KMS-11 (cell line): ENCODE measurements around the gene POU2F1.

Source experiments
- H2AFZ ChIP-seq: fragments of 200-600 bp; sonication (generic); 2 replicates; pipeline ENCODE4 v1.6.1; 2016; ENCODE audit warnings: antibody characterized with exemption, mixed run types, low read depth
- H3K27ac ChIP-seq: fragments of 200-600 bp; sonication (generic); 2 replicates; pipeline ENCODE4 v1.6.1; 2016; ENCODE audit warnings: mild to moderate bottlenecking, mixed run types
- H3K27me3 ChIP-seq: fragments of 200-600 bp; sonication (generic); 2 replicates; pipeline ENCODE4 v1.6.1; 2017; ENCODE audit warnings: mild to moderate bottlenecking, low read depth, mixed run types, moderate library complexity; ENCODE audit not compliant: insufficient read depth
- H3K36me3 ChIP-seq: fragments of 200-600 bp; sonication (generic); 2 replicates; pipeline ENCODE4 v1.6.1; 2017; ENCODE audit warnings: mild to moderate bottlenecking, mixed run types; ENCODE audit not compliant: insufficient read depth
- H3K4me1 ChIP-seq: fragments of 200-600 bp; sonication (generic); 2 replicates; pipeline ENCODE4 v1.6.1; 2016; ENCODE audit warnings: mild to moderate bottlenecking, low read depth, mixed run types; ENCODE audit not compliant: poor library complexity, severe bottlenecking
- H3K4me2 ChIP-seq: fragments of 200-600 bp; sonication (generic); 2 replicates; pipeline ENCODE4 v1.7.0; 2016; ENCODE audit warnings: mild to moderate bottlenecking, mixed run types
- H3K4me3 ChIP-seq: fragments of 200-600 bp; sonication (generic); IDR thresholded peaks from 2 replicates; pipeline ENCODE4 v1.6.1; 2017; ENCODE audit warnings: low read depth, low read length, mixed read lengths; ENCODE audit not compliant: insufficient read depth
- H3K79me2 ChIP-seq: fragments of 200-600 bp; sonication (generic); 2 replicates; pipeline ENCODE4 v1.6.1; 2016; ENCODE audit warnings: low read depth, mixed run types; ENCODE audit not compliant: insufficient read depth
- H3K9ac ChIP-seq: fragments of 200-600 bp; sonication (generic); 2 replicates; pipeline ENCODE4 v1.6.1; 2016; ENCODE audit warnings: mild to moderate bottlenecking, mixed run types
- H4K20me1 ChIP-seq: fragments of 200-600 bp; sonication (generic); 2 replicates; pipeline ENCODE4 v1.6.1; 2016; ENCODE audit warnings: mild to moderate bottlenecking, mixed run types; ENCODE audit not compliant: insufficient read depth
- TF ChIP-seq, protein P1 (sequence below): fragments of 200-600 bp; sonication (generic); conservative IDR thresholded peaks from 2 replicates; pipeline ENCODE4 v1.6.1; 2017; ENCODE audit warnings: low read depth, mild to moderate bottlenecking, antibody characterized with exemption, low read length, moderate library complexity, mixed read lengths

POU2F1 gene

DNA sequence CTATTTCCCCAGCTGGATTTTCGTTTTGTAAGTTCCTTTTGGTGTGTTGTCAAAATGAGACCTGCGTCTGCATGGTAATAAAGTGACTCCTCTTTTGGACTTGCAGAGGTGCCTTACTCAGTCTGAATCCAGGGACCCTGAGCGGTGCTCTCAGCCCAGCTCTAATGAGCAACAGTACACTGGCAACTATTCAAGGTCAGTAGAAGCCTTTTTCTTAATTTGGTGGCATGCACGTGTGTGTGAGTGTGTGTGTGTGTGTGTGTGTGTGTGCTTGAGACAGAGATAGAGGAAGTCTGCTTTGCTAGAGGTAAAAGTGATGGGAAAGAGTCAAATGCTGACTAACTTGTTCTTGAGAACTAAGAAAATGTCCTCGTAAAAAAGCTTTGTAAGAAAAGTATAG lies 192.2 kb downstream of the POU2F1 start:
- Histone ChIP-seq H3K4me3 (no peak overlapping the region), H2AFZ (no peak overlapping the region), H3K4me1 (no peaks in the 10 kb centered on the region), H3K36me3 (no peaks in the 10 kb centered on the region), H4K20me1 (no peaks in the 10 kb centered on the region), H3K27ac (no peak overlapping the region), H3K27me3 (no peaks in the 10 kb centered on the region), H3K4me2 (no peak overlapping the region), H3K79me2 (no peaks in the 10 kb centered on the region), H3K9ac (no peak overlapping the region)
- TF ChIP-seq, protein P1, sequence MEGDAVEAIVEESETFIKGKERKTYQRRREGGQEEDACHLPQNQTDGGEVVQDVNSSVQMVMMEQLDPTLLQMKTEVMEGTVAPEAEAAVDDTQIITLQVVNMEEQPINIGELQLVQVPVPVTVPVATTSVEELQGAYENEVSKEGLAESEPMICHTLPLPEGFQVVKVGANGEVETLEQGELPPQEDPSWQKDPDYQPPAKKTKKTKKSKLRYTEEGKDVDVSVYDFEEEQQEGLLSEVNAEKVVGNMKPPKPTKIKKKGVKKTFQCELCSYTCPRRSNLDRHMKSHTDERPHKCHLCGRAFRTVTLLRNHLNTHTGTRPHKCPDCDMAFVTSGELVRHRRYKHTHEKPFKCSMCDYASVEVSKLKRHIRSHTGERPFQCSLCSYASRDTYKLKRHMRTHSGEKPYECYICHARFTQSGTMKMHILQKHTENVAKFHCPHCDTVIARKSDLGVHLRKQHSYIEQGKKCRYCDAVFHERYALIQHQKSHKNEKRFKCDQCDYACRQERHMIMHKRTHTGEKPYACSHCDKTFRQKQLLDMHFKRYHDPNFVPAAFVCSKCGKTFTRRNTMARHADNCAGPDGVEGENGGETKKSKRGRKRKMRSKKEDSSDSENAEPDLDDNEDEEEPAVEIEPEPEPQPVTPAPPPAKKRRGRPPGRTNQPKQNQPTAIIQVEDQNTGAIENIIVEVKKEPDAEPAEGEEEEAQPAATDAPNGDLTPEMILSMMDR = no peak

DNA sequence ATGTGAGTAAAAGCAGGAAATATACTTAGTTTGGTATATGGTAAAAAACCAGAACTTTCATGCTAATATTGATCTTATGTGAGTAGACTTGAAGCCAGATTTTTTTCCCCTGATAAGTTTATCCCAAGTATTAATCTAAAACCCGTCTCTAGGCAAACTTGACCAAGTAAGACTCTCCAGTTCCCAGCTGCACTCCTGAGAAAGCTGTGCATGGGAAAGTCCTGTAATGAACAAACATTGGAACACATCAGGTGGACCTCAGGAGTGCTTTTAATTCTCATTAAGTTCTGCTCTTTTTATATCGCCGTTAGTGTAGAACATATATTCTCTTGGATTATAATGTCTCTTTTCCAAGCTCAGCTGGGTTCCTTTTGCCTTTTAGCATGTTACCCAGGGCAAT lies 192.6 kb downstream of the POU2F1 start:
- H3K36me3 ChIP-seq = no peaks in the 10 kb centered on the region
- H2AFZ ChIP-seq = no peak overlapping the region
- H3K4me2 ChIP-seq = no peak overlapping the region
- H3K4me3 ChIP-seq = no peak overlapping the region
- no peaks in the 10 kb centered on the region for H3K27me3 ChIP-seq
- no peaks in the 10 kb centered on the region for H3K4me1 ChIP-seq
- no peak overlapping the region for H3K9ac ChIP-seq
- H3K79me2 ChIP-seq = no peaks in the 10 kb centered on the region
- TF ChIP-seq, protein P1 = no peak
- no peaks in the 10 kb centered on the region for H4K20me1 ChIP-seq
- no peak overlapping the region for H3K27ac ChIP-seq

DNA sequence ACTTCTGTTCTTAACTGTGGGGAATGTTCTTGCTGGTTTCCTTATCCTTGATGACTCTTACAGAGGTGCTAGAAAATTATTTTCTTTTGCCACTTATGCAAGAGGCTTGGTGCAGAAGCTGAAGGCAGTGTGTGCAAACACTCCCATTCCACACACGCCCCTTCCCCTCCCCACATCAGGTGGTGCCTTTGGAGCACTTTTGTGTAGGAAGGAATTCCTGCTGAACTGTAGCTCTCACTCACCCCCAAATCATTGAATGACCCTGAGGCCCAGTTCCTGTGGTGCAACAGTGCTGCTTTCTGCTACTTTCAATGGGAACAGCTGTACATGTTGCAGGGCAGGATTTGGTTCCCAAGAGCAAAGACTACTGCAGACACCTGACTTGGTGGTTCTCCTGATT lies 195.8 kb downstream of the POU2F1 start:
- Histone ChIP-seq H3K9ac (no peak overlapping the region), H3K4me2 (no peak overlapping the region), H3K27me3 (no peaks in the 10 kb centered on the region), H3K4me3 (no peak overlapping the region), H3K36me3 (no peaks in the 10 kb centered on the region), H3K79me2 (no peaks in the 10 kb centered on the region), H3K27ac (no peak overlapping the region), H4K20me1 (no peaks in the 10 kb centered on the region), H3K4me1 (no peaks in the 10 kb centered on the region), H2AFZ (no peak overlapping the region)
- TF ChIP-seq, protein P1 = no peak

DNA sequence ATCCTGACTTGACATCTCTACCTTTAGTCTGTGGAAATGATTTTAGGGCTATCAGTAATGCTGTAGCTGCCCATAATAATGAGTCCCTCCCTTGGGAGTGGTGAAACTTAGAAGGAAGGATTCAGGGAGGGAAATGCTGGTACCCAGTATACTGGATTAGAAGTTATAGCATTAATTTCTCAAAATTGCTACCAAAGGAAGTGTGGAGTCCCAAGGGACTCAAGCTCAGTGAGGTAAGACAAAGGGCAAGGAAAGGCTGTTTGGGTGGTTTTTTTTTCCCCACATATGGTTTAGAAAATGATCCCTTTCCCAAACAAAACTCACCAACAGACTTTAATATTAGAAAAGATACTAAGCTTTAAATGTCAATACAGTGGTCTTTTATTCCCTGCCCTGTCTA lies 197.7 kb downstream of the POU2F1 start:
- no peaks in the 10 kb centered on the region for H3K79me2 ChIP-seq
- H3K4me1 ChIP-seq = no peaks in the 10 kb centered on the region
- no peaks in the 10 kb centered on the region for H3K36me3 ChIP-seq
- no peak overlapping the region for H3K27ac ChIP-seq
- H3K9ac ChIP-seq = no peak overlapping the region
- no peaks in the 10 kb centered on the region for H3K27me3 ChIP-seq
- H3K4me3 ChIP-seq = no peak overlapping the region
- no peaks in the 10 kb centered on the region for H4K20me1 ChIP-seq
- H2AFZ ChIP-seq = no peak overlapping the region
- H3K4me2 ChIP-seq = no peak overlapping the region
- TF ChIP-seq, protein P1 = no peak
